ACHN (cell line): Measurements from ENCODE around the gene PRDM2.

ENCODE experiments used
- DNase-seq: peaks from one replicate; pipeline ENCODE4 v3.0.0-alpha.2; 2015
- in situ Hi-C: cut with HindIII; loops from 2 replicates; pipeline ENCODE4 v1.10.0; 2017; ENCODE audit warnings: low sequenced_read_pairs, low pct_ligation_motif_present, low pct_unique_long_range_greater_than_20kb

Gene PRDM2

DNA sequence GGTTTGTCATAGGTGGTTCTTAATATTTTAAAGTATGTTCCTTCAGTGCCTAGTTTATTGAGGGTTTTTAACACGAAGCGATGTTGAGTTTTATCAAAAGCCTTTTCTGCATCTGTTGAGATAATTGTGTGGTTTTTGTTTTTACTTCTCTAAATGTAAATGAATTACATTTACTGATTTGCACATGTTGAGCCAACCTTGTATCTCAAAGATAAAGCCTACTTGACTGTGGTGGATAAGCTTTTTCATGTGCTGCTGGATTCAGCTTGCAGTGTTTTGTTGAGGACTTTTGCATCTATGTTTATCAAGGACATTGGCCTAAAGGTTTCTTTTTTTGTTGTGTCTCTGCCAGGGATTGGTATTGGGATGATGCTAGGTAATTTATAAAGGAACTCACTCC, 142.5 kb downstream of the PRDM2 start:
- no peak for DNase-seq
- in situ Hi-C loops: no loop called here

DNA sequence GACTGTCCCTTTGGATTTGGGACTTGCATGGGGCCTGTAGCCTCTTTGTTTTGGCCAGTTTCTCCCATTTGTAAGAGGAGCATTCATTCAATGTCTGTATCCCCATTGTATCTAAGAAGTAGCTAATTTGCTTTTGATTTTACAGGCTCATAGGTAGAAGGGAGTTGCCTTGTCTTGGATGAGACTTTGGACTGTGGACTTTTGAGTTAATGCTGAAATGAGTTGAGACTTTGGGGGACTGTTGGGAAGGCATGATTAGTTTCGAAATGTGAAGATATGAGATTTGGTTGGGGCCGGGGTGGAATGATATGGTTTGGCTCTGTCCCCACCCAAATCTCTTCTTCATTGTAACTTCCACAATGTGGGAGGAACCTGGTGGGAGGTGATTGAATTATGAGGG, 151.7 kb downstream of the PRDM2 start:
- in situ Hi-C loops: no loop called here
- no peak for DNase-seq

DNA sequence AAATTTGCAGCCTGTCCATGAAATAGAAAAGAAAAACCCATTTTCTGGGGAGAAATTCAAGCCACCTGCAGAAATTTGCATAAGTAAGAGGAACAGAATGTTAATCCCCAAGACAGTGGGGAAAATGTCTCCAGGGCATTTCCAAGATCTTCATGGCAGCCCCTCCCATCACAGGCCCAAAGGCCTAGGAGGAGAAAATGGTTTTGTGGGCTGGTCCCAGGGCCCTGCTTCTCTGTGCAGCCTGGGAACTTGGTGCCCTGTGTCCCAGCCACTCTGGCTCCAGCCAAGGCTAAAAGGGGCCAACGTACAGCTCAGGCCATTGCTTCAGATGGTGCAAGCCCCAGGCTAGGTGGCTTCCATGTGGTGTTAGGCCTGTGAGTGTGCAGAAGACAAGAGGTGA, 155.6 kb downstream of the PRDM2 start:
- DNase-seq: no peak
- in situ Hi-C loops: no loop called here

DNA sequence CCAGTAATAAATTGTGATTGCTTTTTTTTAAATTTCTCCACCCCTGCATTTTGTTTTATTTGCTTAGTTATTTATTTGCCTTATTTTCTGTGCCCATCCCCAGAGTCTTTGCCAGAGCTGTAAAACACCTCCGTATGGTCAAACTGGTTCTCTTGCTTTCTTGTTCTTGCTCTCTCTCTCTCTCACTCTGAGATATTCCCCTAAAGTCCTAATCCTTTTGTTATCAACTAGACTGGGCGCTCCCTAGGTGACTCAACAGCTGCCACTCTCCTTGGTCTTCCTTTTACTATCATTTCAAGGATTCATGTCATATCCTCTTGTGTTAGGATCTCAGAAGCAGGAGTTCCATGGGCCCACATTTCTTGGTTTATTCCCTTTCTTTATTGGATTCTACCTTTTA, 160.0 kb downstream of the PRDM2 start:
- in situ Hi-C loops: no loop called here
- DNase-seq: no peak

DNA sequence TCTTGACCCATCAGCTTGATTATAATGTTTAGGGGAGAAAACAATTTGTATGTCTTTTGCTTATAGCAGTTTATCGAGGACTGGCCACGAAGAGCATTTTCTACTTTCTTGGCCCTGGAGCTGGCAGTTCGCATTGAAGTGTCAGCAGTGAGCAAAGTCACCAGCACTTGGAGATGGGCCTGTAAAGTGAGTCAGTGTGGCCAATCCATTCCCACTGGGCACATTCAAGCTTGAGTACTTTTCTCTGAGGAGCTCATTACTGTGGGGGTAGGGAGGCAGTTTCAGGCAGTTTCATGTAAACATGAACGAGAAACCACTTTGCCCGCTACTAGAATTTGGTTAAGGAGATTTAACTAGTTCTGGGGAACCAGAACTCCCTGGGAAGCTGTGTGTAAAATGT, 164.8 kb downstream of the PRDM2 start:
- in situ Hi-C loops: no loop called here

DNA sequence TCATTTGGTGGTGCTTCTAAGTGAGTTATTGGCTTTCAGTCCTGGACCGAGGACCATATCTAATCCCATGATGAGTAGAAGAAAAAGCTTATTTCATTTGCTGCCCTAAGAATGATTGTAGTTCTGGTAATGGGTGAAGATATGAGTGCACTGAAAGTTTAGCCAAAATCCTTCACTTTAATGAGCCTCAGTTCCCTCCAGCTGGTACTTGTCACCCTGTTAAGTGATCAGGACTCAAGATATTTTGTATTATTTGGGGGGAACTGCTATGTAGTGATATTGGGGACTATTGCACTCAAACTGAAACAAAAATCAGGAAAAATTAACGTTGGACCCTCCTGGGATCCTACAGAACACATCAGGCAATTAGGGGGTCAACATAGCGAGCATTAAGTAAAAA, 165.9 kb downstream of the PRDM2 start:
- DNase-seq: no peak
- in situ Hi-C loops: no loop called here

More for the DNA sequence above, 164.8 kb downstream of the PRDM2 start:
- DNase-seq: no peak

DNA sequence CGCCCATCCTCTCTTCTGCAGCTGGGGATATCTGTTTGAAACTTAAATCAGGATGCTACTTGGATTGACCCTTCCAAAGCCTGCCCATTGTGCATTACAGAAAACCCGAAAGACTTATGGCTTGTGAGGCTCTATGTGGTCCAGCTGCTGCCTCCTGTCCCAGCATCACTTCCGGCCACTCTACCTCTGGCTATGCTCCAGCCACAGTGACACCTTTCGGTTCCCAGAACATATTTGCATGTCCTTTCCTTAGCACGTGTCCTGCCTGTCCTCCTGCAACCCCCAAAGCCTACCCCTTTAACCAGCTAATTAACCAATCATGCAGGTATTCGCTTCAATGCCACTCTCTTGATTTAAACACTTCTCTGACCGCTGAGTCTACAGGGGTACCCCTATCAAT, 167.6 kb downstream of the PRDM2 start:
- no peak for DNase-seq
- in situ Hi-C loops: no loop called here

DNA sequence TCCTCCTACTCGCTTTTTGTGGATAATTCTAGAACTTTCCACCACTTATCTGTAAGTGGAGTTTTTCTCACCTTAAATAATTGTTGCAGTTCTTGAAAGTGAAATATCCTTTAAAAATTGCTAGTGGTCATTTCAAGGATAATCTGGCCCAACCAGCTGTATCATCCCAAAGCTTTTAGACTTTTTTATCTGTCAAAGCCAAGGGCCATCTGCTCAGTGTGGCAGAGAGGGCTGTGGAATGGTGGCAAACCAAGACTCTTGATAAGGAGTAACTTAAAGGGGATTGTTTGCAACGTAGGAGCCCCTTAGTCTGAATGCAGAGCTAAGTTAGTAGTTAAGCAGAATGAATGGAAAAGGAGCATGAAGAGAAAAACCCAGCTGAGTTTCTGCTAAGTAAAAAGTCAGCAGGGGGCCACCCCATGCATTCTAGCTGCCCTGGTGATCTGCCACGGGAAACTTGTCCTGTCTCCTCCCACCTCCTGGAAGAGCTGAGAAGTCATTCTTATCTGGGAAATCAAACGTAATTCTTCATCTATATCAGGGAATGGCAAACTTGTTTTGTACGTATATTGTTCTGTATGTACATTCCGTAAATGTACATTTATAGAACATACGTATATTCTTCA, 169.3 kb downstream of the PRDM2 start:
- in situ Hi-C loops: no loop called here
- no peak for DNase-seq

DNA sequence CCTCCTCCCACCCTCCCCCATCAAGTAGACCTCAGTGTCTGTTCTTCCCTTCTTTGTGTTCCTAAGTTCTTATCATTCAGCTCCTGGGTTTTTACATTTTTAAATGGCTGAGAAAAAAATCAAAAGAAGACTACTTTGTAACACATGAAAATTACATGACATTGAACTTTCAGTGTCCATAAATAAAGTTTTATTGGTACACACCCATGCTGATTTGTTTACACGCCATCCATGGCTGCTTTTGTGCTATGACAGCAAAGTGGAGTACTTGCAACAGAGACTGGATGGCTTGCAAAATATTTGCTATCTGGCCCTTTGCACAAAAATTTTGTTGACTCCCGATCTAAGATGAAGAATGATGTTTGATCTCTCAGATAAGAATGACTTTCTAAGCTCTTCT, 171.4 kb downstream of the PRDM2 start:
- in situ Hi-C loops: no loop called here
- DNase-seq: no peak

DNA sequence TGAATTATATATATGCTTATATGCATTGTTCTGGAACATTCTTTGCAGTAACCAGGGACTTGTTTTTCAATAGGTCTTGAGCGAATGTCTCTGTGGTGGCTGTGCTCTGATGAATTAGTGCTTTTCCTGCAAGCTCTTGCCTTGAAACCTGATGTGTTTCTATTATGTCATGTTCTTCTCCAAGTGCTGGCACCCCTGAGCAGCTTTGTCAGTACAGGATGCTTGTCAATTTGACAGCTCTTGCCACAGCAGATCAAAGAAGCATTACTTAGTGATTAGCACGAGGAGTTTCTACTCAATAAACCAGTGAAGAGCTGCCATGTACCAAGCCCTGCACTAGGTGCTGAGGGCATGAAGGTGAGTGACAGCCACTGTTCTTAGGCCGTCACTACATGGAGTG, 171.9 kb downstream of the PRDM2 start:
- DNase-seq: no peak
- in situ Hi-C loops: no loop called here

DNA sequence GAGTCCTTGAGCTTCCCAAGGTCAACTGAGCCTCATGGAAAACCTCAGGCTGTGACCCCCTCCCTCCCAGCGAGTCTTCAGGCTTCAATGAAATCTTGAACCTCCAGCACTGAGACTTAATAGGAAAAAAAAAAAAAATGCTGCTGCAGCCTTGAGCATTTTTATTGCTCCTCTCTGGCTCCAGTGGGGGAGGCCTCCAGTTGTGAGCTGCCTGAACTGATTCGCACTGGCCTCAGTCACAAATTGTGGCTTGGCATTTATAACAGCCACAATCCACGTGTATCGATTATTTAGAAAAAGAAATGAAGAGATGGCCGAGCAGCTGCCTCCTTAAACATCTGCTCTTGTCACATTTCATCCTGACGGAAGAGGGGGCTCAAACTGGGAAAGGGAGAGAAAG, 173.0 kb downstream of the PRDM2 start:
- DNase-seq: no peak
- in situ Hi-C loops: no loop called here
